A549 (cell line): Measurements from ENCODE around the gene KCNB1. TPM values are rescaled to one million over a fixed set of nuclear protein-coding genes. Genes with fewer than 3 reads are reported as not detected.
"Not testable (repeated sequence)": the region's sequence is repeated elsewhere in the genome, so short reads cannot be mapped to it uniquely, and the experiment has no call there.

Experiments
- ATAC-seq, 2 experiments: fragments of 200-7000 bp in 1 of 2; fragments of >200 bp in 1 of 2; cut with Nextera tagmentation in 1 of 2; cut with Tn5 transposase in 1 of 2; 3 replicates each; pipeline versions ENCODE4 v1.8.0 to v1.9.1; 2018 to 2020; ENCODE audit warnings: mild to moderate bottlenecking in 1 of 2, moderate library complexity in 1 of 2
- CTCF ChIA-PET: fragments of 300-600 bp; sonication (Branson Sonifier 250); formaldehyde crosslinking; extraction: SDS; loops from one replicate; lab custom pipeline; 2021; ENCODE audit warnings: antibody characterized with exemption, inconsistent platforms; lab: Yijun Ruan, JAX
- POLR2A ChIA-PET: fragments of 350-600 bp; formaldehyde crosslinking; extraction: SDS; loops from one replicate; lab custom pipeline; 2021; ENCODE audit warnings: antibody characterized with exemption, inconsistent platforms; lab: Yijun Ruan, JAX
- DNase-seq, 2 experiments: peaks; one replicate each; pipeline versions ENCODE4 v3.0.0 to v3.0.0-alpha.2; 2011 to 2016; ENCODE audit warnings: low read depth in 1 of 2, low spot score in 1 of 2
- FAIRE-seq: peaks from 2 replicates; lab custom pipeline; 2011; peaks lifted over from hg19 to GRCh38; lab: Jason Lieb, UNC
- H3K27ac ChIP-seq, 2 experiments: fragments of >200 bp; sonication (Bioruptor Twin); formaldehyde crosslinking; 3 replicates each; pipeline ENCODE4 v1.5.1; 2016 to 2017
- H3K4me1 ChIP-seq: fragments of >200 bp; sonication (Bioruptor Twin); formaldehyde crosslinking; 3 replicates; pipeline ENCODE4 v1.6.1; 2016
- H3K4me2 ChIP-seq: fragments of >200 bp; sonication (Bioruptor Twin); formaldehyde crosslinking; 3 replicates; pipeline ENCODE4 v1.6.1; 2016
- H3K4me3 ChIP-seq: fragments of >200 bp; sonication (Bioruptor Twin); formaldehyde crosslinking; 3 replicates; pipeline ENCODE4 v1.5.1; 2016
- H3K9me3 ChIP-seq: fragments of >200 bp; sonication (Bioruptor Twin); formaldehyde crosslinking; 3 replicates; pipeline ENCODE4 v1.6.1; 2016
- CBX2 ChIP-seq: fragments of 200-600 bp; sonication (generic); IDR thresholded peaks from 2 replicates; pipeline ENCODE4 v1.6.1; 2016; ENCODE audit warnings: low read depth, mild to moderate bottlenecking, borderline replicate concordance
- EHF ChIP-seq: fragments of 250-450 bp; sonication (Bioruptor Pico); IDR thresholded peaks from 2 replicates; pipeline ENCODE4 v1.5.0; 2020; ENCODE audit warnings: mild to moderate bottlenecking
- EHMT2 ChIP-seq: fragments of 200-600 bp; sonication (generic); IDR thresholded peaks from 2 replicates; pipeline ENCODE4 v1.6.1; 2016; ENCODE audit warnings: antibody characterized with exemption, low read depth, mild to moderate bottlenecking, moderate library complexity
- ELK1 ChIP-seq: fragments of 150-350 bp; IDR thresholded peaks from 2 replicates; pipeline ENCODE4 v1.6.1; 2014; ENCODE audit warnings: low read depth, mild to moderate bottlenecking, low read length
- ESRRA ChIP-seq: fragments of 150-350 bp; IDR thresholded peaks from 2 replicates; pipeline ENCODE4 v1.6.1; 2014; ENCODE audit warnings: mild to moderate bottlenecking, low read length, borderline replicate concordance
- FOSB ChIP-seq: fragments of 250-450 bp; sonication (Bioruptor Pico); IDR thresholded peaks from 2 replicates; pipeline ENCODE4 v1.5.0; 2020; ENCODE audit warnings: mild to moderate bottlenecking, moderate library complexity
- HDAC2 ChIP-seq: fragments of 200-600 bp; sonication (generic); IDR thresholded peaks from 2 replicates; pipeline ENCODE4 v1.6.1; 2016
- HOXA7 ChIP-seq: fragments of 250-450 bp; sonication (Bioruptor Pico); IDR thresholded peaks from 2 replicates; pipeline ENCODE4 v1.5.0; 2020; ENCODE audit warnings: mild to moderate bottlenecking, moderate library complexity
- HOXB13 ChIP-seq: fragments of 250-450 bp; sonication (Bioruptor Pico); IDR thresholded peaks from 2 replicates; pipeline ENCODE4 v1.5.0; 2020; ENCODE audit warnings: low read depth, mild to moderate bottlenecking, moderate library complexity
- JUN ChIP-seq, 2 experiments: fragments of >200 bp; sonication (Bioruptor Twin); formaldehyde crosslinking; IDR thresholded peaks; 2 replicates in 1 of 2; 3 replicates in 1 of 2; pipeline ENCODE4 v1.6.1; 2016 to 2017
- JUNB ChIP-seq: fragments of >200 bp; sonication (Bioruptor Twin); formaldehyde crosslinking; IDR thresholded peaks from 2 replicates; pipeline ENCODE4 v1.6.1; 2016
- KDM1A ChIP-seq: fragments of 200-600 bp; sonication (generic); IDR thresholded peaks from 2 replicates; pipeline ENCODE4 v1.6.1; 2016; ENCODE audit warnings: low read depth, mild to moderate bottlenecking
- MAZ ChIP-seq: fragments of 150-350 bp; IDR thresholded peaks from 2 replicates; pipeline ENCODE4 v1.6.1; 2014; ENCODE audit warnings: antibody characterized with exemption, low read depth, low read length, borderline replicate concordance
- NFE2L2 ChIP-seq: fragments of 150-350 bp; conservative IDR thresholded peaks from 2 replicates; pipeline ENCODE4 v1.6.1; 2014; ENCODE audit warnings: low read length
- POLR2A ChIP-seq: IDR thresholded peaks from 2 replicates; pipeline ENCODE4 v1.6.1; 2012; ENCODE audit warnings: mild to moderate bottlenecking, low read length
- RARB ChIP-seq: fragments of 250-450 bp; sonication (Bioruptor Pico); IDR thresholded peaks from 2 replicates; pipeline ENCODE4 v1.8.0; 2021; ENCODE audit warnings: mild to moderate bottlenecking, moderate library complexity
- RCOR1 ChIP-seq: fragments of 150-350 bp; IDR thresholded peaks from 2 replicates; pipeline ENCODE4 v1.6.1; 2014; ENCODE audit warnings: antibody characterized with exemption, low read length, low read depth
- REST ChIP-seq: fragments of 200-600 bp; sonication (generic); IDR thresholded peaks from 2 replicates; pipeline ENCODE4 v1.6.1; 2016; ENCODE audit warnings: antibody characterized with exemption, mild to moderate bottlenecking, moderate library complexity
- SMC3 ChIP-seq: fragments of >200 bp; sonication (Bioruptor Twin); formaldehyde crosslinking; IDR thresholded peaks from 3 replicates; pipeline ENCODE4 v1.6.1; 2018; ENCODE audit warnings: inconsistent platforms
- TP53 ChIP-seq: fragments of 250-450 bp; sonication (Bioruptor Pico); IDR thresholded peaks from 2 replicates; pipeline ENCODE4 v1.5.0; 2021; ENCODE audit warnings: mild to moderate bottlenecking, moderate library complexity
- ZNF302 ChIP-seq: fragments of 250-450 bp; sonication (Bioruptor Pico); IDR thresholded peaks from 2 replicates; pipeline ENCODE4 v1.9.0; 2021; ENCODE audit warnings: inconsistent platforms, mild to moderate bottlenecking, moderate library complexity
- ZSCAN20 ChIP-seq: fragments of 250-450 bp; sonication (Bioruptor Pico); IDR thresholded peaks from 2 replicates; pipeline ENCODE4 v1.8.0; 2022; ENCODE audit warnings: mild to moderate bottlenecking, moderate library complexity
- WGBS: methylation state at CpG from one replicate; pipeline ENCODE4 v1.1.6; 2017; ENCODE audit errors: missing lambda C conversion rate; 5-methylcytosine and 5-hydroxymethylcytosine counted together
- polyA plus RNA-seq, 4 experiments: library from polyadenylated mRNA; depleted of rRNA in 3 of 4; stranded (reverse); fragments of >200 nt; fragmentation: RNase III in 1 of 4; extraction: RNeasy Plus Mini Kit Qiagen cat#74134 plus additional on column Dnase treatment in 1 of 4; gene quantifications; 2 replicates in 3 of 4; 3 replicates in 1 of 4; pipeline ENCODE4 v1.2.3, GENCODE V29; 2011 to 2017
- TF ChIP-seq, protein P1 (sequence below): fragments of 250-450 bp; sonication (Bioruptor Pico); IDR thresholded peaks from 2 replicates; pipeline ENCODE4 v1.5.0; 2020; ENCODE audit warnings: low read depth, mild to moderate bottlenecking, moderate library complexity

KCNB1 gene
- polyA plus RNA-seq, 2 of the 4 experiments (the other 2 are of a cell fraction), result 0.12 to 0.28 TPM

DNA sequence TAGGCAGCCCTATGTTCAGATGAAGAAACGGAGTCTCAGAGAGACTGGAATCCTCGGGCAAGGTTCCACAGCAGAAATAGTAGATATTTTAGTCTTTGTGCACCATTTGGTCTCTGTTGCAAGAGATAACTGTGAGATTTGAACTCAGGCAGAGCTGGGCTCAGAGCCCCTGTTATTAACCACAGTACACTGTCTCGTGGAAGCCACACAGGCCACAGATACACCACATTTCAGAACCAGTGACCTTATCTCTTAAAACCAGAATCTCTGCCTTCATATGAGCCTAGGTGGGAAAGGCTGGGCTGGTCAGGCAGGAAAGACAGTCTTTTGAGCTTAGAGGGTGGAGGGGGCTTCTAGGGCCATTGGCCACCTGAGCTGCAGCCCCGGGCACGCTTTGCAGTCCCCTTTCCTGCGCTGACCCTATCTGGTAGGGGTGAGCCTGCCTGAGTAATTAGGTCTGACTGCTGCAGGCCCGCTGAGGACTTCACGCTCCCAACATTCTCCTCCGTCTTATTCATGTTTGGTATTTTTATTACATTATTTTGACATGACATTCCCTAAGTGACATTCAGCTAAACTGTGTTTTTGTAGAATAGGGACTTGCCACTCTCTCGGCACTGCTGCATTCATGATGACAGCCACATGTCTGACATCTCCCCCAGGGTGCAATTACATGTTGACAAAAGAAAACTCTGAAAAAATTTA lies 71.1 kb downstream of the KCNB1 start:
- H3K9me3 ChIP-seq, result no peaks in the 10 kb centered on the region
- TF ChIP-seq EHF (CRISPR knock-in tag), result no peak
- no peak for TF ChIP-seq ESRRA
- no peak for TF ChIP-seq JUNB
- no peak for TF ChIP-seq CBX2
- TF ChIP-seq SMC3, result no peak
- no peak for TF ChIP-seq KDM1A
- TF ChIP-seq RCOR1, result no peak
- TF ChIP-seq HOXA7 (CRISPR knock-in tag), result no peak
- no peak for TF ChIP-seq RARB (CRISPR knock-in tag)
- no peak for TF ChIP-seq HDAC2
- no peak for TF ChIP-seq NFE2L2
- no peak for TF ChIP-seq ZSCAN20 (CRISPR knock-in tag)
- ChIA-PET POLR2A (no interaction called here), CTCF (interaction anchor here (0.7 to 2.6 kb wide), 4 partner anchors 12 to 77 kb away, joined by 3 to 10 read pairs (median 3); no protein-coding TSS in a partner anchor)
- no peak overlapping the region for H3K4me2 ChIP-seq
- DNase-seq (no peak), FAIRE-seq (no peak), ATAC-seq (no peak)
- WGBS, result 42% methylated on average over 10 of the region's 10 CpGs
- H3K4me1 ChIP-seq, result no peaks in the 10 kb centered on the region
- no peak overlapping the region for H3K27ac ChIP-seq
- H3K4me3 ChIP-seq, result no peak overlapping the region

DNA sequence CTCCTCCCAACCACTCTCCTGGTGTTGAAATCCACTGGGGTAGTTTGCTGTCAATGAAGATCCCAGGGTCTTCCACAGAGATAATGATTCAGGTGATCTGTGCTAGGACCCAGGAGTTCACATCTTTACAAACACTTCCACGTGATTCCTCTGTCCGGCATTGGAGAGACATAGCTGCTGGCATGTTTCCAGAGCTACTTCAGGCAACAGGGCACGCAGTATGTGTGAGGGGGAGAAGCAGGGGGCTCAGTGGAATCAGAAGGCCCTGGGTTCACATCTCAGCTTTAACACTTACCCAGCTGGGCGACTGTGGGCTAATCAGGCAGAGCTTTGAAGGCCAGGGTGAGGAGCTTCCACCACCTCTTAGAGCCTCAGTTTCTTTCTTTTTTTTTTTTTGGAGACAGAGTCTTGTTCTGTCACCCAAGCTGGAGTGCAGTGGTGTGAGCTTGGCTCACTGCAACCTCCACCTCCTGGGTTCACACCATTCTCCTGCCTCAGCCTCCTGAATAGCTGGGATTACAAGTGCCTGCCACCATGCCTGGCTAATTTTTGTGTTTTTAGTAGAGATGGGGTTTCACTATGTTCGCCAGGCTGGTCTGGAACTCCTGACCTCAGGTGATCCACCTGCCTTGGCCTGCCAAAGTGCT lies 72.4 kb downstream of the KCNB1 start:
- POLR2A ChIA-PET, FAIRE-seq, ATAC-seq: not testable (repeated sequence)

DNA sequence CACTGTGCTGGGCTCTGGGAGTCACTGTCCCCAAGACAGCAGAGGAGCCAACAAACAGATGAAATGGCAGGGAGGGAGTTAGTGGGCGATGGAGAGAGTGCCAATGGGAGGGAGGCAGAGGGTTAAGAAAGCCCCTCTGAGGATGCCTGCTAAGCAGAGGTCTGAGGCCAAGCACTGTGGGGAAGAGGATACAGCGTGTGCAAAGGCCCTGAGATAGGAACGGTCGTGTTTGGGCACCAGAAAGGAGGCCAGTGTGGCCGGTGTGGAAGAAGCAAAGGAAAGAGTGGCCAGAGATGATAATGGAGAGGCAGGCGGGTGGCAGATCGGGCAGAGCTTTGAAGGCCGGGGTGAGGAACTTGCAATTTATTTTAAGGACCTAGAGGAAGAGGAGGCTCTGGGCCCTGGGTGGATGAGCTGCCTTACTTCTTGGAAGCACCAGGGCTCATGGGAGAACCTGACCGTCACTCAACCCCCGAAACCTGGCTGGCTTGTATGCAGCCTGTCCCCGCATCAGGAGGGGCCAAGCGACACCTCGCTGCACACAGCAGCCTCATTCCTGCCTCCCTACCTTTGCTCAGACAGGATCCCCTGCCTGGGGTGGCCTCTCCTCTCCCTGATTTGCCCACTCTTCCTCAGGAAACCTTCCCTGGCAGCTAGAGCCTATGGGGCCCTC lies 73.0 kb downstream of the KCNB1 start:
- Histone ChIP-seq H3K27ac (no peak overlapping the region), H3K4me3 (no peak overlapping the region), H3K4me1 (no peaks in the 10 kb centered on the region), H3K4me2 (no peak overlapping the region), H3K9me3 (no peaks in the 10 kb centered on the region)
- DNase-seq (no peak), ATAC-seq (no peak), FAIRE-seq (no peak)
- TF ChIP-seq ELK1, result no peak
- no peak for TF ChIP-seq FOSB
- TF ChIP-seq RARB (CRISPR knock-in tag), result no peak
- no peak for TF ChIP-seq HDAC2
- no peak for TF ChIP-seq EHMT2
- no peak for TF ChIP-seq ESRRA
- no peak for TF ChIP-seq RCOR1
- TF ChIP-seq JUN (IDR thresholded peaks at IDR 0.05), result no peak
- TF ChIP-seq SMC3, result no peak
- TF ChIP-seq JUNB, result no peak
- TF ChIP-seq HOXB13 (CRISPR knock-in tag), result no peak
- no peak for TF ChIP-seq TP53 (CRISPR knock-in tag)
- TF ChIP-seq POLR2A, result no peak
- no peak for TF ChIP-seq ZNF302 (CRISPR knock-in tag)
- no peak for TF ChIP-seq MAZ
- TF ChIP-seq REST, result no peak
- TF ChIP-seq, protein P1, sequence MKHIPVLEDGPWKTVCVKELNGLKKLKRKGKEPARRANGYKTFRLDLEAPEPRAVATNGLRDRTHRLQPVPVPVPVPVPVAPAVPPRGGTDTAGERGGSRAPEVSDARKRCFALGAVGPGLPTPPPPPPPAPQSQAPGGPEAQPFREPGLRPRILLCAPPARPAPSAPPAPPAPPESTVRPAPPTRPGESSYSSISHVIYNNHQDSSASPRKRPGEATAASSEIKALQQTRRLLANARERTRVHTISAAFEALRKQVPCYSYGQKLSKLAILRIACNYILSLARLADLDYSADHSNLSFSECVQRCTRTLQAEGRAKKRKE, result no peak
- TF ChIP-seq EHF (CRISPR knock-in tag), result no peak
- CTCF ChIA-PET, result interaction anchor here (1.0 to 1.5 kb wide), 4 partner anchors 13 to 98 kb away, joined by 3 to 4 read pairs (median 4); no protein-coding TSS in a partner anchor
- WGBS, result 71% methylated on average over 13 of the region's 13 CpGs
- POLR2A ChIA-PET, result no interaction called here

More for the DNA sequence above, 72.4 kb downstream of the KCNB1 start:
- WGBS, result 59% methylated on average over 5 of the region's 5 CpGs
- H3K27ac ChIP-seq, H3K4me1 ChIP-seq, H3K9me3 ChIP-seq, H3K4me3 ChIP-seq, H3K4me2 ChIP-seq, DNase-seq: not testable (repeated sequence)
- CTCF ChIA-PET, result interaction anchor here (1.0 to 2.6 kb wide), 5 partner anchors 13 to 98 kb away, joined by 3 to 10 read pairs (median 4); no protein-coding TSS in a partner anchor
